Dedifferentiated amniotic fluid mesenchymal stem cell (primary cell): ENCODE results near the gene KLHL34.

ENCODE experiments used
- DNase-seq: peaks from one replicate; pipeline ENCODE4 v3.0.0-alpha.2; 2016; ENCODE audit errors: extremely low spot score

The KLHL34 gene, protein sequence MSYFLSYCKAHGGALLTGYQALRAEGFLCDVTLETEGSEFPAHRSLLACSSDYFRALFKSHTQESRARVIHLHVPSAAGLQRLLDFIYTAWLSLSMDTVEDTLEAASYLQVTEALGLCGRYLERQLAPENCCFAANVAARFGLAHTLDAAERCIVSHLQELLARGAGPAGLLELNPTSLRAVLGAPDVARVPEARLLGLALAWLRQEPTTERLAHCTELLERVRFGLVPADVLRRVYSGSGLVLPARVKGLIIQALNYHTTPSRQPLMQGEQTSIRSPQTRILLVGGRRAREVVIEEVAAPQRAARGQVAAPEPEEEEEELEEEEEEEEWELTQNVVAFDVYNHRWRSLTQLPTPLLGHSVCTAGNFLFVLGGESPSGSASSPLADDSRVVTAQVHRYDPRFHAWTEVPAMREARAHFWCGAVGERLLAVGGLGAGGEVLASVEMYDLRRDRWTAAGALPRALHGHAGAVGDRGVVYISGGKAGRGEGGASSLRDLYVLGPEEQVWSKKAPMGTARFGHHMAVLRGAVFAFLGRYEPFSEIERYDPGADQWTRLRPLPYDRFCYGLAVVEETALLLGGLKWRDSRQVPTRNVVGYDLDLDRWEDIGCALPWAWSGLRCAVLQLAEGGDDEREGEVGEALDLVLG

DNA sequence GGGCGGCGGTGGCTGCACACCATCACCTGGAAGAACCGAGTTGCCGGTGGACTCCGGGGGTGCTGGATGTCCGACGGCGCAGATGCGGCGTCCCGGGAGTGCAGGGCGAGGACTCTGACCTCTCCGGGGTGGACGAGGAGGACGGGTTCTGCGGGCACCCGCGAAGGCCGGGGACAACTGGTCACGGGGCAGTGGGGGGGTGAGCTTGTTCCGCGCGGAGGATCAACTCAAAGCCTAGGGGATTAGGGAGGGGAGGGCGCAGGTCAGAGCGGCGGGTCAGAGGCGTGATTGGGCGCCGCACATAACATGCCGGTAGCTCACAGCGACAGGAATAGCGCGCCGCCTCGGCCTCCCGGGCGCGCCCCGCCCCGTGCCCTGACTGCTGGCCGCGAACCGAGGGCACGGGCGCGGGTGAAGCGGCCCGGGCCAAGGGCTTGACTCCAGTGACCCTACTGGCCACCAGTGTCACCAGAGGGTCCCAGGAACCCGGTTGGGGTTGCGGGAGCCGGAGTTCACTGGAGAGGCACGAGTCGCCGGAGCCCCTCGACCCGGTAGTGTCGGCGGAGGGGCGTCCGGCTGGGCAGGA is at the start of gene KLHL34:
Gene KLHL34 (minus strand): TSS at position 179 of the 586 bp plus-strand sequence. CDS start 542 bp downstream, outside the sequence.
- DNase-seq, result no peak

DNA sequence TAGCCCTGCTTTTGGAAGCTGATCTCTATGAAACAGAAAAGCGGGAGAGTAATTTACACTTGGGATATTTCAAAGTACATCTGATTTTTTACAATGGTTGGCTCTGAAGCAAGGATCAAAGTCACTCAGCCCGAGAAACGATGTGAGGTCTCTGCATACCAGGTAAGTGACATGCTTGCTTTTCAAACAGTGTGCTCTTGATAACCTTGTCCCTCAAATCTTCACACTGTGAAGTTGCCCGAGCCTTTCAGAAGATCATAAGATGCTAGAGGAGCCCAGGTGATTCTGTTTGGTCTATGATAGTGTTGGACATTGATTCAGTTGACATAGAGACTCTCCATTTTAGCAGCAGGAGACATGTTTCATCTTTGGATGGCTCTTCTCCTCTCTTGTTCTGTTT is 47.1 kb upstream of the KLHL34 start:
- no peak for DNase-seq

DNA sequence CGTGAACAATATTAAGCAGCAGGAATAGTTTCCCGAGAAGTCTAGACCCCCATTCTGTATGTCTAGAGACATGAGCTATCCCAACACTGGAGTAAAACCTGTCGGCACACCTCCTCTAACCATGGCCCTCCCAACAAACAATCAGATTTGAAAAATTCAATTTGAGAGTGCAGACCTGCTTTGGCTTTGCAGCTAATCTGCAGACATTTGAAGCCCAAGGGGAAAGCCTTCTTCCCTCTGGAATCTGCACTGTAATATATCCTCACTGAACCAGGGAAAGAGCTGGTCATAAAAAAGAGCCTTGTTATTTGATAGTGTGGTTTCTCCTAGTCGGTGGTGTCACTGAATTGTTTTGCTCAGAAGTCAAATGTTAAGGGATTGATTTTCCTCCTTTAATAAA is 44.6 kb upstream of the KLHL34 start:
- DNase-seq, result no peak

DNA sequence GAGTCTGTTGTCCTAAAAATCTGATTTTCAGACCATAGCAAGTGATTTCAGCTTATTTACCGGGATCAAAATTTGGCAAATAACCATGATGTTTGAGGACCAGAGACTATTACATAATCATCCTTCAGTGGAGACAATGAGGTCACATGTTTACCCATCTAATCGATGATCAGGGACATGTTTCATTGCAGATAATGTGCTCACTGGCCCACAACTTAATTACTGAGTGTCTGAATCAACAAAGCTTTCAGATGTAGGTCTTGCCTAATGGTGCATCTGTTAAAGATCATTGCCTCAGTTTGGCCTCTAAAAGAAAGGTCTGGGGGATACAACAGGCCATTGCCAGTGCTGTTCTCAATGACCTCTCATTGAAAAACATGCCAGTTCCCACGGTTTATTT is 42.8 kb upstream of the KLHL34 start:
- no peak for DNase-seq

DNA sequence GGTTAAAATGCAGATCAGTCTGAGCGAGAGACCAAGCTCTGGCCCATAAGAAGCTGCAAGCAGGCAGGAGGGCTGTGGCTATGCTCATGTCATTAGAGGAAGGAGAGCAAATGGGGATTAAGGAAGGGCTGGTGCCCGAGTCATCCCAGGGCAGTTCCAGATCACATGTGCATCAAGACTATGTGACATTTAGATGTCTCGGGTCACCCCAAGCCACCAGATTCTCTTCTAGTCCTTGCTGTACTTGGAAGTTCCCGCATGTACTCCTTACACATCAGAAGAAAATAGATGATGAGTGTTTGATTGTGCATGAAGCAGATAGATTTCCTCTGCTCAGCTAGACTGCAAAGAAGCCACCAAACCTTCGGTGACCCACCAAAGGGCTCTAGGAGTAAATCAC is 42.1 kb upstream of the KLHL34 start:
- DNase-seq, result no peak

DNA sequence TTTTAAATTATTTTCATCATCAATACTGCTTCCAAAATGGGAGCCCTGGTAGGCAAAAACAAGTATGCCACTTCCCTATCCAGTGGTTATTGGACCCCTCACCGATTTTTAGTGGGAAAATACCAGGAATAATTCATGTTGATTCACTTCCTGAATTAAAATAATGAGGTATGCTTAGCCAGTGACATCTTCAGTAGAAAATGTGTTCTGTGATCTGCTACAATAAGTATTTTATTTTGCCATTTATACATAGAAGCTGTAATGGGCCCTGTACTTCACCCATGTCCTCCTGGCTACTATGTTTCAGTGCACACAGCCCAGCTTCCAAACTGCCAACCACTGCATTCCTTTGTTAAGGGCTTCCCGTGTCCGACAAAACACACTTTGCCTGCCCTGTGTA is 41.0 kb upstream of the KLHL34 start:
- no peak for DNase-seq

DNA sequence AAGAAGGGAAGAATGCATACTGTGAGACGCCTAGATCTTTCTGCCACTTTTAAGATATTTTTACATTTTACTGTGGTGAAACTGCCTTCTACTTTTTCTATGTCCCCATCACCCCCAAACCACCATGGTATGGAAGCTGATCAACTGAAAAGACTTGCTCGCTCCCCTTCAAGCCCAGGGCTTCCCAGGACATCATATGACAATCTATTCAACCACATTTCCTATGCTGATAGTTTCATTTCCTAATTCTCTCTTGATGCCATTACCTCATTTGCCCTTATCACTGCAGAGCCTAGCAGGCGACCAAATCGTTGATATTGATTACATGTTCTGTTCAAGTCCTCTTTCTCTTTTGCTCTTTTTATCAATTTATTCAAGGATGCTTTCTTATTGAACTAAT is 40.1 kb upstream of the KLHL34 start:
- DNase-seq, result no peak

DNA sequence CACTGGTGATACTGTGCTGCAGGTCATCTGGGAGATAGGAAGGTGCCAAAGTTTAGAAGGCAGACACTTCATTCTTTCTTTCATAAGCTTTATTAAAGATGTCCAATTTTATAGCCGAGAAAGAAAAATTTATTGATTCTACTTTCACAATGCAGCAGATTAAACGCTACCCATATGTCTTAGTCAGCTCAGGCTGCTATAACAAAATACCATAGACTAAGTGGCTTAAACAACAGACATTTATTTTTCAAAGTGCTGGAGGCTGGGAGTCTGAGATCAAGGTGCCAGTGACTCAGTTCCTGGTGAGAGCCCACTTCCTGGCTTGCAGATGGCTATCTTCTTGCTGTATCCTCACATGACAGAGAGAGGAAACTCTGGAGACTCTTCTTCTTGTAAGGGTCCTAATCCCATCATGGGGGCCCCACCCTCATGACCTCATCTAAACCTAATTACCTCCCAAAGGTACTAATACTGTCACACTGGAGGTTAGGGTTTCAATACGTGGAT is 33.4 kb upstream of the KLHL34 start:
- no peak for DNase-seq

DNA sequence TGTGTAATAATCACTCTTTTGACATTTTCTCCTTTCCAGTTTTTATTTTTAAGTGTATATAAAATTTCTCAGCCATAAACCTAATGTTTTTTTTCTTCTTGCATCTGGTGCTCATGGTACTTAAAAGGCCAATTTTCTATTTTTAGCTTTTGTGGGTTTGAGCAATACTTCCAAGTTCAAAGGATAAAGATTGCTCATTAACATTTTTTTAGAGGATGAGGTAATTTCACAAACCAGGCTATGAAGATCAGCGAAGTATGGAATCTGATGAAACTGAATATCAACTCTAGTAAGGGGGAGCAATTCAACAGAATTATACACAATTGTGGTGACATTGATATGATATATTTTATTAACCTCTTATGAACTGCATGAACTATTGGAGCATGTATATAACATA is 25.8 kb upstream of the KLHL34 start:
- no peak for DNase-seq

DNA sequence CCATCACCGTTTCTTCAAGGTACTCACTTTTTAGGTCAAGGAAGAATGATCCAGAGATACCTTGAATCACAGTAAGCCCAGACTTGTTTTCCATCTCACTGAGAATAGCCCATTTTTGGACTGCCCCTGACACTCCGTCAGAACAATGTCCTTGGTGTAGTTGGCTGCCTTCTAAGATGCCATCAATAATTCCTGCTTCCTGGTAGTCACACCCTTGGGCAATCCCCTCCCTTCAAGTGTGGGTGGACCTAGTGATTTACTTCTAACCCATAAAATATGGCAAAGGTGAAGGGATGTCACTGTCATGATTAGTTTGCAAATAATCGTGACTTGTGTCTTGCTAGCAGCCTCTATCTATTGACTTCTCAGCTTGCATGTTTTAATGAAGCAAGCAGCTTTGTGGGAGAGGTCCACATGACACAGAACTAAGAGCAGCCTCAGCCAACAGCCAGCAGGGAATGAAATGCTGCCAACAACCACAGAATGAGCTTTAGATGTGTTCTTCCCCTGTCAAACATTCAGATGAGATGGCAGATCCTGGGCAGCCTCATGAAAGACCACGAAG is 20.0 kb upstream of the KLHL34 start:
- no peak for DNase-seq

DNA sequence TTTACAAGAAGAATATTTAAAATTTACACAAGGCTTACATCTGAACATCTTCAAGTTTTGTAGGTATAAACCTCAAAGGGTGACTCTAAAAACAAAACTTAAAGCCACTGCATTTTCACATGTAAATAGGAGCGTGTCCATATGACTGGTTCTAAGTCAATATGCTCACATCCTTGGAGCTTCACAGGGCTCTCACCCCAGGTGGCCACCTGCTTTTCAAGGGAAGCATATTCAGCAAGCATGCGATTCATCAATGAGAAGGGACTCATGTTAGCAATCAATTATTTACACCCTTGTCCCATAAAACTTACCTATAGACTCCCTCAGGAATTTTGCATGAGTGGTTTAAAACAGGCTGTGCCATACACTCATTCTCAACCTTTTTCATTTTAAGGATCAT is 17.8 kb upstream of the KLHL34 start:
- DNase-seq, result no peak

DNA sequence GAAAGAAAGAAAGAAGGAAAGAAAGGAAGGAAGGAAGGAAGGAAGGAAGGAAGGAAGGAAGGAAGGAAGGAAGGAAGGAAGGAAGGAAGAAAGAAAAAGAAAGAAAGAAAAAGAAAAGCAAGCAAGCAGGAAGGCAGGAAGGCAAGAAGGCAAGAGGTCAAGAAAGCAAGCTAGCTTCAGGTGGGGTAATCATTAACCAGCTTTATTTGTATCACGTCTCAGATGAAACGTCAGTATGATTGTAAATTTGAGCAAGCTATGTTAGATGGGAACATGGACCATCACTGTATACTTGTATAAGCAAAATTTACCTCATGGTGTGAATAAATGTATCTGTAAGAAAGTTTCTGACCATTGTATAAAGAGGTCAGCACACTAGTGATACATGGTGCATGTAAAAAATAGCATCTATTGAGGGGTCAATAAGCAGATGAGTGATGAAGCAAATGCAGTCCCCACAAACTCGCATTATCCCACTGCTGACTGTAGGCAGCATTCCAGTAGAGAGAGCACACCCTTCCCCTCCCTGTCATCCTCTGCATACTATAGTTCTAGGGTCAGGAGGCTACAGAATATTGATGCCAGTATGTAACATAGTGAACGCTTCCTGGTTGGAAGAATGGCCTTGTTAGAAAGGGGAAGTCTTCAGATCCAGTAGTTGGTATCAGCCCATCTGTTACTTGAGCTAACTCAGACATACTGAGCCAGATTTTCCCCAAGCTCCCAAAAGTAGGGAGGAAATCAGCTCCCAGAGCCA is 16.5 kb upstream of the KLHL34 start:
- DNase-seq, result no peak

DNA sequence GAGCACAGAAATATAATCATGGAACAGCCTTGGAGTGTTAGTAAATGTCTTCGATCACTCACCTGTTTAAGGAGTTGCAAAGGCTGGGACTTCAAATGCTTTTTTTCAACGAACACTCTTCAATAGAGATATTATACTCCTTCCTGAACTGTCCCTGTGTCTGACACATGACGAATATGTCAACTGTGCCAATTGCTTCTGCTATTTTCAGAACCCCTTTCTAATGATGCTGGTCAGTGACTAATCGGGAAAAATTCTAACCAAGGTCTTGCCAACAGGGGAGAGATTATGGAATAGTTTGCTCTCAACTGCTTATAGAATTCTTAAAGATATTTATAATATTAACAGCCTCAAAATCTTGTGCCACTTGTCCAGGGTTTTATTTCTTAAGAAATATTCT is 8.5 kb upstream of the KLHL34 start:
- no peak for DNase-seq

DNA sequence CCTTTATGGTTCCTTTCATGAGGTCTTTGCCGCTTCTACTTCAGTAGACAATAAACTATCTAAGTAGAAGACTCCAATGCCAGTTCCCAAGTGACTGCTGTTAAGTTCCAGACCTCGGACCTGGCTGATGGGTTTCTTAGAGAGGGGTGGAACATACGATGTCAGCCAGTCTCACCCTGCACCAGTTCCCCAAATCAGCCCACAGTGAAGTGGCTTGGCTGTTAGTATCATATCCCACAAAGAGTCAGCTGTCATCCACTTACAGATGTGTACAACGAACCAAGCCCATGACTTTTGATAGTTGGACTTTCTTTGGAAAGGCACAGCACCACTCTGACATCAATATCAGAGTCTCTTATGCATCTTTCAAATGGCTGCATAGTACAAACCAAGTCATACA is 8.1 kb upstream of the KLHL34 start:
- DNase-seq, result no peak

DNA sequence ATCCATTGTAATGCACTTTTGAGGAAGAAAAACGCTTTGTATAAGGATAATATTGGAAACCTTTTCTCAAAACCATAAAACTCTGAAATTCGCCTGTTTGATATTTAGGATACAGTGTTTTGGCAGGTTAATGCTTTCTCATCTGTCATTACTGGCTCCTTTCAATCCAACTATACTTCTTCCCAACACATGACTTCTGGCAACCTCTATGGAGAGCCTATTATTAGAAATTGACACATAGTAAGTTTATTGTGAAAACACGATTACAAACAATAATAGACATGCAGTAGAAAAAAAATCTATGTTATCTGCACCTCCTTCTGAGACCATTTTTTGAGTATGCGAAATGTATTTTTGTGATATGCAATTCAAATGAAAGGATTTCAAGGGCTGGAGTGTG is 4.6 kb upstream of the KLHL34 start:
- DNase-seq, result no peak

DNA sequence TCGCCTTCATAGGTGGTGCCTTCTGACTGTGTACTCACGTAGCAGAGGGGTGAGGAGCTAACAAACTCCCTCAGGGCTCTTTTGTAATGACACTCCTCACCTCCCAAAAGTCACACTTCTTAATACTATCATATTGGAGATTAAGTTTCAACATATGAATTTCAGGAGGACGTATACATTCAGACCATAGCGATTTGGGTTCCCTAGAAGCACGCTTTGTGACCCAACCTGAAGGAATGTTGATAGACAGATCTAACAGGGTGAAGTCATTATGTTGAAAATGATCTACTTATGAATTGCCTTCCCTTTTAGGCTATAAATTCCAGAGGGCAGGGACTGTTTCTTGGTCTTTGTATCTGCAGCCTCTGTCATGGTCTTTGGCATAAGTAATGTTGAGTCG is 3.2 kb upstream of the KLHL34 start:
- no peak for DNase-seq

DNA sequence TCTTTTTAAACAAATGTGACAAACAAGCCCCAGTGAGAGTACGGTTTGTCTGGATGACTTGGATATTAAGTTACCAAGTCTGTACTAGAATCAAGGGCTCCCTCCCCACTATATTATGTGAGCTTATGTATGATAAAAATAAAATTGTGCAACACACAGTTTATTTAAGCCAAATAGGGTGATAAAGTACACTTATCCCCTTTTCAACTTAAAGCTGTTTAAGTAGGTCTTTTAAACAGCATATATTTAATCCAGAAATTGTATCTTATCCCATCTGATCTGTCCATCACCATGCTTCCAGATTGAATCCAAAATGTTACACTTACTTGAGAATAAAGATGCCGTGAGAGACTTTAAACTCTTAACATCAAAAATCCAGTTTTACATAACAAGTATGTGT is 2.0 kb upstream of the KLHL34 start:
- DNase-seq, result no peak

DNA sequence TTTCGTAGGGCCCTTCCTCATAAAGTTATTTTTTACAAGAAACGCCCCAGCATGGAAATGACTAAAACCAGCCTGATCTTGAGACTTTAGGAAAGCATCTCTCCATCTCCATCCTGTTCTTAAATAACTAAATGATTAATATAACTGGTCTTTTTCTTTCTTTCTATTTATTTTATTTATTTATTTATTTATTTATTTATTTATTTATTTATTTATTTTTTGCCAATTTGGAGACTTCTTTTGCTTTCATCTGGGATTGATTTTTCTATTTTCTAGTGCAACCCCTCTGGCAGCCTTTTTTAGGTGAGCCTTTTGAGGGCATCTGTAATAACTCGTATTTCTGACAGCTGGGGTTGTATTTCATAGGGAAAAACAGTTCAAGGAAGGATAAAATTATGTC is 1.2 kb upstream of the KLHL34 start:
- no peak for DNase-seq

DNA sequence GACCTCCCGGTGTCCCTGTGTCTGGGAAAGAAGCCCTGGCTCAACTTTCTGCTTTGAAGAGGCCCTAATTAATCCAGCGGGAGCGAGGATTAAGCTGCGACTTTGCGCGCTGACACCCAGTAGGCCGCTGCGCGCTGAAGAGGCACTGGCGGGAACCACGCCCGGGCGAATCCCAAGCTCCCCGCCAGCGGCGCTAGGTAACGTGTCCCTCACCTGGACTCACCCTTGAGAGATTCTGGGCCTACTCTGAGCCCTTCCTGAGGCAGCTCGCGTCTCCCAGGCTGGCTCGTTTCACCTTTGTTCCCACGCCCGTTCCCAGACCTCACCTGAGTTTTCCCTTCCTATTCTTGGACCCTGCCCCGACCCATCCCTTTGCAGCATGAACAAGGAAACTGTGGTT is 616 bp upstream of the KLHL34 start:
- no peak for DNase-seq

DNA sequence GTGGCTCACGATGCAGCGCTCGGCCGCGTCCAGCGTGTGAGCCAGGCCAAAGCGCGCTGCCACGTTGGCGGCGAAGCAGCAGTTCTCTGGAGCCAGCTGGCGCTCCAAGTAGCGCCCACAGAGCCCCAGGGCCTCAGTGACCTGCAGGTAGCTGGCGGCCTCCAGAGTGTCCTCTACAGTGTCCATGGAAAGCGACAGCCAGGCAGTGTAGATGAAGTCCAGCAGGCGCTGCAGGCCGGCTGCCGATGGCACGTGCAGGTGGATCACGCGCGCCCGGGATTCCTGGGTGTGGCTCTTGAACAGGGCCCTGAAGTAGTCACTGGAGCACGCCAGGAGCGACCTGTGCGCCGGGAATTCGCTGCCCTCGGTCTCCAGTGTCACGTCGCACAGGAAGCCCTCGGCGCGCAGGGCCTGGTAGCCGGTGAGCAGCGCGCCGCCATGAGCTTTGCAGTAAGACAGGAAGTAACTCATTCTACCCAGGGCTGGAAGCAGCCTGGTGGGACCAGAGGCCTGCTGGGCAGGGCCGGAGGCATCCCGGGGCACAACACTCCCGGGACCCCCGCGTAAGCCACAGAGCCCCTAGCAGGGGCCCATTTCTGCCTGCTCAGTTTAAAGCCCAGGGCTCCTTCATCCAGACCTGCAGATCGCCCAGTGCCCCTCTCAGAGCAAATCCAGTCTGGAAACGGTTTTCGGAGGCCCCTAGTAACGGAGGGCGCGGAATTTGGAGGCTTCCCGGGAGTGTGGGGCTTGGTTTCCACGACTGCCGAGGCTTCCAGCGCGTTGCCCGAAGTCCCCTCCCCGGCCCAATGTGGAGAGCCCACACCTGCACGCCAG is 595 bp downstream of the KLHL34 start:
- DNase-seq, result no peak
